PC-3 (cell line): ENCODE data around the gene NPAS2.

Source experiments
- CTCF ChIP-seq: fragments of 300-600 bp; sonication (generic); conservative IDR thresholded peaks from 2 replicates; pipeline ENCODE4 v1.5.1; 2017; ENCODE audit warnings: antibody characterized with exemption, low read depth, mild to moderate bottlenecking, low read length
- EZH2 ChIP-seq: fragments of 300-600 bp; sonication (generic); IDR thresholded peaks from one replicate; pipeline ENCODE4 v1.6.1; 2017; ENCODE audit warnings: antibody characterized with exemption, mild to moderate bottlenecking, low read length; ENCODE audit not compliant: unreplicated experiment

GRCh38 chr2:100771125-100771524 is 48.8 kb upstream of the NPAS2 start:
- no peak for TF ChIP-seq CTCF
- TF ChIP-seq EZH2: no peak
